Measurements from ENCODE around the gene CAMTA1.

The CAMTA1 gene

DNA sequence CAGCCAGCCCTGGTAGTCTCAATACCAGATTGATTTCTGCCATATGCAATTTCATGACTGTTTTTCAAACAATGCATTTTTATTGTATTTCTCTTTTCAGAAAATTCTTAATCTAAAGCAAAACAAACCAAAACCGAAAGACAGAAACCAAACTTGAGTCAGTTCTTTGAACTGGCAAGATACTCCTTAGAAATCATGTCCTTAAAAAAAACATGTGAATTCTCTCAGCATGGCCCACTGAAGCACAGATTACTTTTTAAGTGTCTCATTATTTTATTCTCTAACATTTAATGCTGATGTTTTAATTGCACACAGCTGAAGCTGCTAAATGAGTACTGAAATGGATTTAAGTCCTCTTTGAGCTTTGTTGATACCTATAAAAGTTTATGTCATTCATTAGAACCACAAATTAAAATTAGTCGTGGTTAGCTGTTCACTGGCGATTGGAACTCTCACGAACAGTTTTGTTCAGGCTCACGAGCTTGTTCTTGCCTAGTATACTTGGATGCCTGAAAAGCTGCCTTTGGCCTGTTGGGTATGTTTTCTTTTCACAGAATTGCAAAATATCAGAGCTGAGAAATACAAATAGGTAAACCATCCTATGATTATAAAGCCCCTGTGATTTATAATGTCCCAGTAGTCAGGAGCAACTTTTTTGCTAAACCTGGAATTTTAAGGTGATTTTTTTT is 87.5 kb downstream of the CAMTA1 start:
- no peak for DNase-seq (ENCODE audit: low read depth in 2 of 2)

- no peak for DNase-seq (ENCODE audit: low read depth in 2 of 2)
Observed at GRCh38 chr1:6873298-6874015, 88.2 kb downstream of the CAMTA1 start.

- no peak for DNase-seq (ENCODE audit: low read depth in 2 of 2)
Observed at GRCh38 chr1:6874298-6874697, 89.0 kb downstream of the CAMTA1 start.

DNA sequence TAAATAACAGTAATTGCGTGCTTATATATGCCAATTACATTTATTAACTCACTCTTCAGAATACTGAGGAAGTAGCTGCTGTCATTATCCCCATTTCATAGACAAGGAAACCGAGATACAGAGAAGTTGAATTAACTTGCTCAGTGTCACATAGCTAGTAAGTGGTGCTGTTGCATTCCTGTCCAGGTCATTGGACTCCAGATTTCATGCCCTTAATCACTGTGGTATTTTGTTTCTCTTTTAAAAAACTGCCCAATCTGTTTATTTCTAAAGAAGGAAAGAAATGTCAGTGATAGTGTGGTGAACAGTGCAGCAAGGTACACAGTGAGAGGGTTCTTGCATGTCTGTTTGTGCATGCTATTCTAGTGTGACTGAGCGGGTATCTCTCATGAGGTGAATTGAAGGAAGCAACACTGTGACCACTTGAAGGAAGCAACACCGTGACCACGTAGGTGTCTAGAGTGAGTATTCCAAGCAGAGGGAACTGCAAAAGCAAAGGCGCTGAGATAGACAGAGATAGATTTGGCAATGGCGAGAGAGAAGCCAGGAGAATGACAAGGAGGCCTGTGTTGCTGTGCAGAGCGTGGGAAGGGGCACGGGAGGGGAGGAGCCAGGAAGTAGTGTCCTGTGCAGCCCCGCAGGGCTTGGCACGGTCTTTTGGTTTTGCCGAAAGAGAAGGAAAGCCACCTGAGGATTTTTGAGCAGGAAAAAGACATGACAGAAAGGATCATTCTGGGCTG is 95.9 kb downstream of the CAMTA1 start:
- no peak for DNase-seq (ENCODE audit: low read depth in 2 of 2)

DNA sequence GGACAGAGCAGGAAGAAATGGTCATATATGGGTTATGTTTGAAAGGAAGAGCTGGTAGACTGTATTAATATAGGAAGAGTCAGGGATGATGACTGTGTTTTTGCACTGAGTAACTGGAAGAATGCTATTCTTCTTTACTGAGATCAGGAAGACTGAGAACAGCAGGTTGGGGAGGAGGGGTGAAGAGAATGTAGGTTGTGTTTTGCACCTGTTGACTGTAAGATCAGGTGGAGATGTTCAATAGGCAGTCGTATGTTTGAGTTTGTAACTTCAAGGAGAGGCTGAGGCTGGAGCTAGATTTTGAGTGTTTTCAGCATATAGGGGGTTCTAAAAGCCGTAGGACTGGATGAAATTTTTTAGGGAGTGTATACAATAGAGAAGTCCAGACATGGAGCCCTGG is 97.2 kb downstream of the CAMTA1 start:
- DNase-seq (ENCODE audit: low read depth in 2 of 2): no peak

DNA sequence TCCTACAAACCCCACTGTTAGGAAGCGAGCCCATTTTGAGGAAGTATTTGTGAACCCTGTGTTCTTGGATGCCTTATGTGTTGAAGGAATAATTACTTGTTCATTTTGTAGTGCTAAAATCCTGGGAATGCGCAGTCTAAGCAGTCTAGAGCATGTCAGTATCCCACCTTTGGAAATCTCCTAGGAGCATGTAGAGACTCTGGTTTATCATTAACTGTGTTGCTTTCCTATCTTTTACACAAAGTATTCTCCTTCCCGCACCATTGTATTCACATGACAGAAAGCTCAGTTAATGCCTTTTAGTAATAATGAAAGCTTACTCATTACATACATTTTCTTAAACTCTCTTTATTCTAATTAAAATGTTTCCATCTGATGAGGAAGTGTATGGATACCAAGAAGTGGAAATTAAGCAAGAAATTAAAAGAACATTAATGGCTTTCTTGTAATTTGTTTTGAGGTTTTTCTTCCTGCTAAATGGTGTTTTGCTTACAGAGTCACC is 99.4 kb downstream of the CAMTA1 start:
- DNase-seq (ENCODE audit: low read depth in 2 of 2): no peak

GRCh38 chr1:6885426-6885825 is 100.2 kb downstream of the CAMTA1 start:
- DNase-seq (ENCODE audit: low read depth in 2 of 2): no peak

GRCh38 chr1:6886523-6886922 is 101.3 kb downstream of the CAMTA1 start:
- DNase-seq (ENCODE audit: low read depth in 2 of 2): no peak

DNA sequence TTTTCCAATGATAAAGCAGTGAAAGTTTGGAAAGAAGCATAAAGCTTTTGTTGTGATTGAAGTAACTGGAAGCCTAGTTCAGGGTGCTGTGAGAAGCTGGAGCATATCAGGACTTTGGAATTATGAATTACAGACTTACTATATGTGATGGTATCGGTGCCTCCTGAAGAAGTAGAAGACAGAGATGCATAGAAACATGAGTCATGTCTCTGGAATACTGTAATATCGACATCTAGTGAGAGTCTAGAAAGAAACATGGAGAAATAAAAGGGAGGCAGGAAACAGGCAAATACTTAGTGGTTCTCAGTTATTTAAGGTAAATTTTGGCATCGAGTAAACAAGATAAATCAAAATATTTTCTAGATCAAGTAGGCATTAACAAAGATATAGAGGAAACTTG is 103.0 kb downstream of the CAMTA1 start:
- DNase-seq (ENCODE audit: low read depth in 2 of 2): no peak

DNA sequence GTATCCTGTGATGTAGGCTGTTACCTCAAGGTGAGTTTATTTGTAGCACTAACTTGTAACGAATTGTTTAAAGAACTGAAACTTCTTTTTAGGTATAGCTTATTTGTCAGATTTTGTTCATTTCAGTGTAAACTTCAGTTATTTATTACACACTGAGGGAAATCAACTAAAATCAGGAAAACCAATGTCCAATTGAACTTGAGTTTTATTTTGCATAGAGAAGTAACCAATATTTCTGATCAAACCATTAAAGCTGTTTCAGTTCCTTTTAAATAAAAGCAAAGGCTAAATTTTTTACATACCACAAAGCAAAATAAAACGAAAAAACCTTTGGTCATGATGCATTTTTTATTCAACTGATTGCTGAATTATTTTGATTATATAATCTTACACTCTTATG is 103.6 kb downstream of the CAMTA1 start:
- no peak for DNase-seq (ENCODE audit: low read depth in 2 of 2)

- DNase-seq (ENCODE audit: low read depth in 2 of 2): peak in 1 of 2 donors; percentile 5
Observed at GRCh38 chr1:6889875-6890480, 104.7 kb downstream of the CAMTA1 start.

GRCh38 chr1:6890686-6891085 is 105.4 kb downstream of the CAMTA1 start:
- DNase-seq (ENCODE audit: low read depth in 2 of 2): no peak

- no peak for DNase-seq (ENCODE audit: low read depth in 2 of 2)
Observed at GRCh38 chr1:6891781-6892579, 106.7 kb downstream of the CAMTA1 start.

- DNase-seq (ENCODE audit: low read depth in 2 of 2): no peak
Observed at GRCh38 chr1:6893388-6893787, 108.1 kb downstream of the CAMTA1 start.

GRCh38 chr1:6897138-6897537 is 111.9 kb downstream of the CAMTA1 start:
- DNase-seq (ENCODE audit: low read depth in 2 of 2): no peak

- DNase-seq (ENCODE audit: low read depth in 2 of 2): no peak
Observed at GRCh38 chr1:6898974-6899539, 113.8 kb downstream of the CAMTA1 start.

DNA sequence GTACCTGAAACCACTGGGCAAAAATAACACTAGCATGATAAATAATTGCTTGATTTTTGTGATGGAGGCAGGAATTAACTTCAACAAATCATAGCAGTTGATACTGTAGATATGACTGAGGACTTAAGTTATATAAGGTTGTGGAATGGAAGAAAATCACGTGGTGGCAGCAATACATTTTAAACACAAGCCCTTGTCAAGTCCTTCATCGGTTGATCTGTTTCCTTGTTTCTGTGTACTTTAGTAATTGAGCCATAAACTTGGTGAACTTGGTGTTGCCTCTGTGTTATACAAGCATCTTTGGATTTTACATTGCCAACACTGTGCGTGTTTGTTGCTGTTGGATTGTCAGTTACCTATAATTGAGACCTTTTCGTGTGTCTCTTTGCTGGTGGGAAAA is 114.4 kb downstream of the CAMTA1 start:
- DNase-seq (ENCODE audit: low read depth in 2 of 2): no peak

GRCh38 chr1:6902153-6902552 is 116.9 kb downstream of the CAMTA1 start:
- no peak for DNase-seq (ENCODE audit: low read depth in 2 of 2)

DNA sequence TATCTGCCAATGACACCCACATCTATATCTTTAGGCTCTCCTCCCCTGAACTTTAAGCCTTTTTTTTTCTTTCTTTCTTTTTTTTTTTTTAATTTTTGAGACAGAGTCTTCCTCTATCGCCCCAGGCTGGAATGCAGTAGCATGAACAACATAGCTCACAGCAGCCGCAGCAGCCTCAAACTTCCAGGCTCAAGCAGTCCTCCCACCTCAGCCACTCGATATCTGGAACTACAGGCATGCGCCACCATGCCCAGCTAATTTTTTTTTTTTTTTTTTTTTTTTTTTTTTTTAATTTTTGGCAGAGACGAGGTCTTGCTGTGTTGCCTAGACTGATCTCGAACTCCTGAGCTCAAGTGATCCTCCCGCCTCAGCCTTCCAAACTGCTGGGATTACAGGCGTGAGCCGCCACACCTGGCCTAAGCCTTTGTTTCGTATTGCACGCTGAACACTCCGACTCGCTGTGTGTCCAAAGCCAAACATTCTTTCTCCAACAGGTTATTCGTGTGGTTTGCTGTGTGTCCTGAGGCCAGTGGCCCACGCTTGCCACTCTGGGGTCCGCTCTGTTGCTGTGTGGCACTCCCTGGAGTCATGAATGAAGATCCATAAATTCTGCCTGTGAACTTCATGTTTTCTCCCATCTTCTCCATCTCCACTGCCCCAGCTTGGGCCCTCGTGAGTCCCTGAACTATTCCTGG is 119.4 kb downstream of the CAMTA1 start:
- no peak for DNase-seq (ENCODE audit: low read depth in 2 of 2)

DNA sequence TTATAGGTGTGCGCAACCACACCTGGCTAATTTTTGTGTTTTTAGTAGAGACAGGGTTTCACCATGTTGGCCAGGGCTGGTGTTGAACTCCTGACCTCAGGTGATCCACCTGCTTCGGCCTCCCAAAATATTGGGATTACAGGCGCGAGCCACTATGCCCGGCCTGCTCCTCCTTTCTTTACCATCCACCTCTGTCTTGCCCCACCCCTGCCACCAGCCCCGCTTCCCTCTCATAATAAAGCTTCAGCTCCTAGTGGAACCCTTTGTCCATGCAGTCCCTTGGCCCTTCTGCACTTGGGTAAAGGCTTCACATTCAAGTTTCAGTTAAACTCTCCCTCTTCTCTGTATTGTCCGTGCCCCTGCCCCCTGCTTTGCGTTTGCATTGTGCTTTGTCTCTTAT is 120.1 kb downstream of the CAMTA1 start:
- no peak for DNase-seq (ENCODE audit: low read depth in 2 of 2)
